ENCODE data around the gene ATP8A1.

The ATP8A1 gene

GRCh38 chr4:42578187-42578586 lies 78.7 kb downstream of the ATP8A1 start:
- no peaks in the 10 kb centered on the region for H3K9me3 ChIP-seq (ENCODE audit: control insufficient read depth, insufficient read depth, low read length)
- no peak overlapping the region for H3K4me2 ChIP-seq (ENCODE audit: low read length)
- peaks cover 62% of the 10 kb centered on the region for H3K36me3 ChIP-seq (ENCODE audit: control insufficient read depth, low read length)
- H3K79me2 ChIP-seq (ENCODE audit: control insufficient read depth, low read length) = no peaks in the 10 kb centered on the region
- no peak overlapping the region for H3K4me3 ChIP-seq (ENCODE audit: low read length)
- H3K27ac ChIP-seq (ENCODE audit: low read depth, low read length) = no peak overlapping the region
- no peaks in the 10 kb centered on the region for H3K27me3 ChIP-seq (ENCODE audit: control insufficient read depth, low read length)
- no peaks in the 10 kb centered on the region for H3K9me2 ChIP-seq (replicated peaks; ENCODE audit: control insufficient read depth, low read length)
- H3K4me1 ChIP-seq (ENCODE audit: control insufficient read depth, low read length) = no peaks in the 10 kb centered on the region
- H4K20me1 ChIP-seq (ENCODE audit: control insufficient read depth, insufficient read depth, low read depth, low read length) = no peaks in the 10 kb centered on the region
- TF ChIP-seq EZH2phosphoT487 (IDR thresholded peaks at IDR 0.05; ENCODE audit: borderline replicate concordance, low read length) = no peak
- peak; percentile 40 for TF ChIP-seq CTCF (IDR thresholded peaks at IDR 0.05; ENCODE audit: low read depth, low read length, poor library complexity, severe bottlenecking)
- no peaks in the 10 kb centered on the region for H3F3A ChIP-seq (ENCODE audit: control insufficient read depth, insufficient read depth)

DNA sequence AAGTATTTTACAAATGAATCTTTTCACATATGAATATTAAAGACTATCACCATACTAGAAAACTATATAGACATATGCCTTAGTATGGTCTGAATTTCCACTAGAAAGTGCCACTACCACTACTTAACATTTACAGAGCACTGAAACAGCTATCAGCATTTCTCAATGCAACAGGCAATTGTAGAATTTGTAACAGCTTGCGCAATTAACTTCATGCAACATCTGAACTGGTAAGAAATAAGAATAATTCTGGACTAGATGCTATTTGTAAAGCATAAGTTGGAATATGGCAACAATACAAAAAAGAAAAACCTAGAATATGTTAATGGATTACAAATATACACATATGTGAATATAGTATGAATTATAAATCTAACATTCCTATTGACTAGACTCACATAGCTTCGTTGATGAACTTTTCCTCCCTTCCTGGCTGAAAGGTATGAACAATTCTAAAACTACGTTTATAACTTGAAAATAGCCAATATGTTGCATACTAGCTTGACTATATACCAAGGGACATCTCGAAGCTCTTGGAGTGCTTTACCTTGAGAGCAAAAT lies 82.0 kb downstream of the ATP8A1 start:
- H3F3A ChIP-seq (ENCODE audit: control insufficient read depth, insufficient read depth) = peaks cover 6% of the 10 kb centered on the region; the same call in 1 of the 2 replicates
- H3K4me2 ChIP-seq (ENCODE audit: low read length) = no peak overlapping the region
- H3K9me3 ChIP-seq (ENCODE audit: control insufficient read depth, insufficient read depth, low read length) = no peaks in the 10 kb centered on the region
- no peak overlapping the region for H3K4me3 ChIP-seq (ENCODE audit: low read length)
- no peak for TF ChIP-seq EZH2phosphoT487 (IDR thresholded peaks at IDR 0.05; ENCODE audit: borderline replicate concordance, low read length)
- no peak for TF ChIP-seq CTCF (IDR thresholded peaks at IDR 0.05; ENCODE audit: low read depth, low read length, poor library complexity, severe bottlenecking)
- no peaks in the 10 kb centered on the region for H3K9me2 ChIP-seq (replicated peaks; ENCODE audit: control insufficient read depth, low read length)
- no peaks in the 10 kb centered on the region for H4K20me1 ChIP-seq (ENCODE audit: control insufficient read depth, insufficient read depth, low read depth, low read length)
- no peaks in the 10 kb centered on the region for H3K4me1 ChIP-seq (ENCODE audit: control insufficient read depth, low read length)
- peaks cover 52% of the 10 kb centered on the region for H3K36me3 ChIP-seq (ENCODE audit: control insufficient read depth, low read length)
- no peak overlapping the region for H3K27ac ChIP-seq (ENCODE audit: low read depth, low read length)
- no peaks in the 10 kb centered on the region for H3K27me3 ChIP-seq (ENCODE audit: control insufficient read depth, low read length)
- H3K79me2 ChIP-seq (ENCODE audit: control insufficient read depth, low read length) = no peaks in the 10 kb centered on the region

DNA sequence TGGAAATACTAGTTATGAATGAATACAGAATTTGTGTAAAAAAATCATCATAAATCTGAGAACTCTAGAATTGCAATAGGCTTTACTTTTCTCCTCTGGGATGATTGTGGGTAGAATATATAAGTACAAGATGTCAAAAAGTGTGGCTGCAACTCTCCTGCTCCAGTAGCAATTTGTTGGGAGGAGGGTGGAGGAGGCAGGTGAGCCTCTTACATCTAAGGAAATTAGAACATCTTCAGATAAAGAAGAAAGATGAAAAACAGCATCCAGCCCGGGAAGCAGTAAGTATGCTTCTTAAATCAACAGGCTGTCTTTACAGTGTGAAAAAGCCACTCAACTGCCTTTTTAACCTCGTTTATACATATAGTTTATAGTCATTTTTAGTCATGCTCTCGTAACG lies 83.7 kb downstream of the ATP8A1 start:
- no peaks in the 10 kb centered on the region for H3K9me3 ChIP-seq (ENCODE audit: control insufficient read depth, insufficient read depth, low read length)
- H3K4me3 ChIP-seq (ENCODE audit: low read length) = no peak overlapping the region
- no peaks in the 10 kb centered on the region for H3K79me2 ChIP-seq (ENCODE audit: control insufficient read depth, low read length)
- H3K4me1 ChIP-seq (ENCODE audit: control insufficient read depth, low read length) = no peaks in the 10 kb centered on the region
- TF ChIP-seq EZH2phosphoT487 (IDR thresholded peaks at IDR 0.05; ENCODE audit: borderline replicate concordance, low read length) (no peak), CTCF (IDR thresholded peaks at IDR 0.05; ENCODE audit: low read depth, low read length, poor library complexity, severe bottlenecking) (no peak)
- no peaks in the 10 kb centered on the region for H3K9me2 ChIP-seq (replicated peaks; ENCODE audit: control insufficient read depth, low read length)
- no peaks in the 10 kb centered on the region for H4K20me1 ChIP-seq (ENCODE audit: control insufficient read depth, insufficient read depth, low read depth, low read length)
- no peak overlapping the region for H3K27ac ChIP-seq (ENCODE audit: low read depth, low read length)
- H3K36me3 ChIP-seq (ENCODE audit: control insufficient read depth, low read length) = peaks cover 47% of the 10 kb centered on the region
- peaks cover 16% of the 10 kb centered on the region; the same call in 1 of the 2 replicates for H3F3A ChIP-seq (ENCODE audit: control insufficient read depth, insufficient read depth)
- H3K4me2 ChIP-seq (ENCODE audit: low read length) = no peak overlapping the region
- no peaks in the 10 kb centered on the region for H3K27me3 ChIP-seq (ENCODE audit: control insufficient read depth, low read length)
